K562 (cell line): ENCODE data around the gene PGAM4. TPM values are rescaled to one million over a fixed set of nuclear protein-coding genes. Genes with fewer than 3 reads are reported as not detected.
A peak's percentile ranks its signal among the peaks of the same experiment; 100 is the strongest.

Experiments used
- ATAC-seq: fragments of 200-7000 bp; cut with Tn5 transposase; 3 replicates; pipeline ENCODE4 v1.9.1; 2020; ENCODE audit warnings: moderate library complexity
- BruUV-seq: library from RNA; stranded (reverse); fragments of 400-500 nt; replicated peaks from 2 replicates; lab custom pipeline; 2021; lab: Mats Ljungman, UMichigan
- CTCF ChIA-PET: fragments of 300-600 bp; formaldehyde crosslinking; extraction: SDS; loops from one replicate; lab custom pipeline; 2021; ENCODE audit warnings: low intra/inter-chr PET ratio; lab: Yijun Ruan, JAX
- POLR2A ChIA-PET: fragments of 300-600, 350-650 bp; sonication (Branson Sonifier 250); formaldehyde crosslinking; extraction: SDS; loops from one replicate; lab custom pipeline; 2021; ENCODE audit warnings: antibody characterized with exemption, inconsistent platforms; lab: Yijun Ruan, JAX
- DNase-seq, 4 experiments: peaks; one replicate each; pipeline versions ENCODE4 v3.0.0 to v3.0.0-alpha.2; 2011 to 2018; ENCODE audit warnings: low spot score in 3 of 4, mixed read lengths in 3 of 4; ENCODE audit errors: extremely low read depth in 1 of 4
- FAIRE-seq: peaks from 2 replicates; lab custom pipeline; 2011; peaks lifted over from hg19 to GRCh38; lab: Jason Lieb, UNC
- H2AFZ ChIP-seq: 2 replicates; pipeline ENCODE4 v1.6.0; 2011; ENCODE audit warnings: low read depth, low read length, control low read depth, inconsistent platforms
- H3K27ac ChIP-seq: fragments of 200-600 bp; 3 replicates; pipeline ENCODE4 v1.8.0; 2011; ENCODE audit warnings: low read depth, mild to moderate bottlenecking, control low read depth, inconsistent platforms, low read length, moderate library complexity, mixed read lengths; ENCODE audit errors: extremely low read depth
- H3K27me3 ChIP-seq, 2 experiments: fragments of 300-600 bp in 1 of 2; 2 replicates in 1 of 2; 3 replicates in 1 of 2; pipeline versions ENCODE4 v1.6.0 to v1.8.0; 2011; ENCODE audit warnings: inconsistent platforms in 2 of 2, low read length in 2 of 2, mild to moderate bottlenecking in 1 of 2, mixed read lengths in 1 of 2, moderate library complexity in 1 of 2; ENCODE audit not compliant: control insufficient read depth in 2 of 2, insufficient read depth in 2 of 2
- H3K36me3 ChIP-seq: fragments of 300-600 bp; 3 replicates; pipeline ENCODE4 v1.8.0; 2011; ENCODE audit warnings: mild to moderate bottlenecking, low read length, inconsistent platforms; ENCODE audit not compliant: control insufficient read depth, insufficient read depth
- H3K4me1 ChIP-seq, 2 experiments: fragments of 200-600 bp in 1 of 2; replicated peaks in 1 of 2; 2 replicates in 1 of 2; 3 replicates in 1 of 2; pipeline versions ENCODE4 v1.5.1 to v1.8.0; 2011; ENCODE audit warnings: inconsistent platforms in 2 of 2, low read length in 2 of 2, mild to moderate bottlenecking in 1 of 2, mixed read lengths in 1 of 2, moderate library complexity in 1 of 2; ENCODE audit not compliant: control insufficient read depth in 2 of 2, insufficient read depth in 2 of 2
- H3K4me2 ChIP-seq: 2 replicates; pipeline ENCODE4 v1.6.1; 2011; ENCODE audit warnings: low read length, control low read depth, inconsistent platforms, mixed read lengths; ENCODE audit not compliant: insufficient read depth
- H3K4me3 ChIP-seq: fragments of 200-600 bp; sonication (generic), shearing (Covaris generic); 2 replicates; pipeline ENCODE4 v1.5.1; 2016; ENCODE audit warnings: control low read depth, inconsistent platforms
- H3K79me2 ChIP-seq: fragments of 200-600 bp; 3 replicates; pipeline ENCODE4 v1.8.0; 2011; ENCODE audit warnings: low read length, inconsistent platforms; ENCODE audit not compliant: control insufficient read depth, insufficient read depth
- H3K9ac ChIP-seq, 2 experiments: 2 replicates each; pipeline versions ENCODE4 v1.6.0 to v1.6.1; 2011; ENCODE audit warnings: low read depth in 2 of 2, low read length in 2 of 2, control low read depth in 1 of 2, inconsistent platforms in 1 of 2, mild to moderate bottlenecking in 1 of 2, mixed read lengths in 1 of 2; ENCODE audit not compliant: insufficient read depth in 1 of 2
- H3K9me1 ChIP-seq: one replicate; pipeline ENCODE4 v1.6.0; 2011; ENCODE audit warnings: inconsistent platforms, mild to moderate bottlenecking, low read length, moderate library complexity; ENCODE audit not compliant: control insufficient read depth, insufficient read depth
- H3K9me3 ChIP-seq: replicated peaks from 2 replicates; pipeline ENCODE4 v1.5.1; 2011; ENCODE audit warnings: low read depth, low read length, inconsistent platforms; ENCODE audit not compliant: control insufficient read depth, insufficient read depth
- H4K20me1 ChIP-seq: replicated peaks from 2 replicates; pipeline ENCODE4 v1.6.1; 2011; ENCODE audit warnings: low read length, inconsistent platforms, mixed read lengths; ENCODE audit not compliant: control insufficient read depth, insufficient read depth
- C11orf30 ChIP-seq: fragments of 450-650 bp; IDR thresholded peaks from 2 replicates; pipeline ENCODE4 v1.6.1; 2016; ENCODE audit warnings: low read depth, mild to moderate bottlenecking
- CLOCK ChIP-seq: fragments of 250-450 bp; sonication (Bioruptor Pico); IDR thresholded peaks from 2 replicates; pipeline ENCODE4 v1.4.0; 2020; ENCODE audit warnings: mild to moderate bottlenecking, moderate library complexity, borderline replicate concordance
- FOSL1 ChIP-seq: fragments of 200-800 bp; sonication (Bioruptor generic); conservative IDR thresholded peaks from 2 replicates; pipeline ENCODE4 v1.6.1; 2016; ENCODE audit warnings: missing genetic modification characterization, missing compliant biosample characterization
- KAT7 ChIP-seq: sonication (generic); formaldehyde crosslinking; IDR thresholded peaks from 2 replicates; pipeline ENCODE4 v1.8.0; 2022; ENCODE audit warnings: missing genetic modification reagents, mild to moderate bottlenecking, borderline replicate concordance
- MAFF ChIP-seq: IDR thresholded peaks from 2 replicates; pipeline ENCODE4 v1.6.1; 2012; ENCODE audit warnings: low read length, improper control_type of control experiment
- MAFG ChIP-seq: fragments of 450-650 bp; conservative IDR thresholded peaks from 2 replicates; pipeline ENCODE4 v1.6.1; 2016; ENCODE audit warnings: missing genetic modification characterization, missing compliant biosample characterization
- MAFK ChIP-seq: IDR thresholded peaks from 2 replicates; pipeline ENCODE4 v1.6.1; 2011; ENCODE audit warnings: low read length, improper control_type of control experiment
- NFE2 ChIP-seq: IDR thresholded peaks from 2 replicates; pipeline ENCODE4 v1.6.1; 2014; ENCODE audit warnings: antibody characterized with exemption, low read depth
- ZNF253 ChIP-seq: fragments of 250-450 bp; sonication (Bioruptor Pico); conservative IDR thresholded peaks from 2 replicates; pipeline ENCODE4 v1.6.1; 2021; ENCODE audit warnings: mild to moderate bottlenecking
- ZNF316 ChIP-seq: fragments of 450-650 bp; IDR thresholded peaks from 2 replicates; pipeline ENCODE4 v1.6.1; 2016
- ZNF766 ChIP-seq: fragments of 200-800 bp; sonication (Bioruptor generic); conservative IDR thresholded peaks from 2 replicates; pipeline ENCODE4 v1.6.1; 2016; ENCODE audit warnings: missing genetic modification characterization, missing compliant biosample characterization
- WGBS: fragments of 100-300 bp; shearing (Covaris generic); methylation state at CpG from one replicate; pipeline ENCODE4 v1.1.6; 2016; ENCODE audit warnings: low coverage, mixed read lengths; ENCODE audit not compliant: insufficient coverage; ENCODE audit errors: missing lambda C conversion rate; 5-methylcytosine and 5-hydroxymethylcytosine counted together
- in situ Hi-C: fragments of 300-500 bp; cut with MboI; formaldehyde crosslinking; loops from 4 replicates; pipeline ENCODE4 v1.15.0; 2018; ENCODE audit warnings: inconsistent platforms, mixed read lengths
- intact Hi-C: fragments of 100-400 bp; cut with micrococcal nuclease; formaldehyde crosslinking; loops from 2 replicates; pipeline ENCODE4 v1.14.2; 2022
- polyA plus RNA-seq, 8 experiments: library from polyadenylated mRNA; depleted of rRNA in 4 of 8; stranded (reverse) in 5 of 8; unstranded in 3 of 8; fragments of >200 nt; fragmentation: Nextera tagmentation in 2 of 8; fragmentation: Illumina TruSeq in 1 of 8; extraction: Ambion mirVana in 2 of 8; extraction: Trizol in 1 of 8; gene quantifications; 2 replicates each; pipeline versions ENCODE4 v1.2.1 to v1.2.3, GENCODE V29; 2011 to 2014; ENCODE audit warnings: inconsistent platforms in 1 of 8, missing spikeins in 1 of 8
- total RNA-seq, 7 experiments: library from RNA; depleted of rRNA in 6 of 7; stranded (reverse); fragments of >200 nt in 6 of 7; fragmentation: Illumina TruSeq in 2 of 7; extraction: Trizol in 2 of 7; gene quantifications; 2 replicates each; pipeline versions ENCODE4 v1.2.1 to v1.2.3, GENCODE V29; 2011 to 2021; ENCODE audit warnings: low replicate concordance in 1 of 7

Gene PGAM4
- total and polyA plus RNA-seq, 9 of the 15 experiments (the other 6 are each of a cell fraction or from before 2014, with no cell fraction given): 0.55 to 0.75 TPM; not detected in 7

GRCh38 chrX:77953302-77953701 lies 16.1 kb downstream of the PGAM4 start:
- H4K20me1 ChIP-seq: no peaks in the 10 kb centered on the region
- FAIRE-seq: peak; percentile 69
- DNase-seq: no peak
- WGBS: 0% methylated on average over 1 of the region's 1 CpG
- no peaks in the 10 kb centered on the region for H3K27me3 ChIP-seq
- no peaks in the 10 kb centered on the region for H3K9me1 ChIP-seq
- no peaks in the 10 kb centered on the region; the same call in 2 of the 3 replicates for H3K36me3 ChIP-seq
- H3K79me2 ChIP-seq: peaks cover 82% of the 10 kb centered on the region
- peak overlapping the region; percentile 34 for H3K27ac ChIP-seq
- in situ Hi-C loops: no loop called here
- ATAC-seq: peak; percentile 71
- H3K9ac ChIP-seq: no peak overlapping the region; a peak in 1 of 4 replicates
- H3K4me2 ChIP-seq: peak overlapping the region; percentile 15; the same call in 1 of the 2 replicates
- TF ChIP-seq ZNF253: no peak
- peak; percentile 62 for TF ChIP-seq MAFG (tag)
- peak; percentile 57 for TF ChIP-seq MAFK
- TF ChIP-seq CLOCK (CRISPR knock-in tag): no peak
- no peak for TF ChIP-seq KAT7 (CRISPR knock-in tag)
- peak; percentile 36; the same call in 1 of the 2 replicates for TF ChIP-seq MAFF
- TF ChIP-seq NFE2: peak; percentile 84
- TF ChIP-seq C11orf30: peak; percentile 87
- TF ChIP-seq ZNF766 (CRISPR knock-in tag): no peak
- peak; percentile 90 for TF ChIP-seq ZNF316
- TF ChIP-seq FOSL1 (tag): 0 out of 2 replicates have a peak, but pooled peaks have one; percentile 17
- TF ChIP-seq, all 486 proteins: peak for 7
- POLR2A ChIA-PET: interaction anchor here (1.0 to 1.3 kb wide), 4 partner anchors 9 to 36 kb away, joined by 3 to 4 read pairs (median 3); no protein-coding TSS in a partner anchor
- CTCF ChIA-PET: interaction anchor here (0.6 kb wide), 1 partner anchor 212 kb away, joined by 3 read pairs; no protein-coding TSS in a partner anchor
- no TSS peak for BruUV-seq
- Histone ChIP-seq H3K9me3 (no peaks in the 10 kb centered on the region; the same call in 1 of the 2 replicates), H3K4me3 (no peak overlapping the region), H2AFZ (no peak overlapping the region), H3K4me1 (no peaks in the 10 kb centered on the region; a peak in 1 of 5 replicates)
- intact Hi-C loops: loop anchor here (5.0 kb wide), 1 partner anchor 36 kb away; no protein-coding TSS in a partner anchor
